GM19463 (cell line): ENCODE data around the gene OR52J3.
"Not testable (repeated sequence)": the region's sequence is repeated elsewhere in the genome, so short reads cannot be mapped to it uniquely, and the experiment has no call there.

ENCODE experiments used
- ATAC-seq: cut with Tn5 transposase; IDR thresholded peaks from one replicate; pipeline ENCODE4 v1.9.1; 2021; ENCODE audit warnings: mild to moderate bottlenecking, moderate library complexity; ENCODE audit not compliant: unreplicated experiment

Gene OR52J3

GRCh38 chr11:5046226-5046625, at the start of gene OR52J3:
Gene OR52J3 (plus strand): TSS chr11:5046526. CDS start chr11:5046526, 0 bp downstream.
- ATAC-seq, result no peak

DNA sequence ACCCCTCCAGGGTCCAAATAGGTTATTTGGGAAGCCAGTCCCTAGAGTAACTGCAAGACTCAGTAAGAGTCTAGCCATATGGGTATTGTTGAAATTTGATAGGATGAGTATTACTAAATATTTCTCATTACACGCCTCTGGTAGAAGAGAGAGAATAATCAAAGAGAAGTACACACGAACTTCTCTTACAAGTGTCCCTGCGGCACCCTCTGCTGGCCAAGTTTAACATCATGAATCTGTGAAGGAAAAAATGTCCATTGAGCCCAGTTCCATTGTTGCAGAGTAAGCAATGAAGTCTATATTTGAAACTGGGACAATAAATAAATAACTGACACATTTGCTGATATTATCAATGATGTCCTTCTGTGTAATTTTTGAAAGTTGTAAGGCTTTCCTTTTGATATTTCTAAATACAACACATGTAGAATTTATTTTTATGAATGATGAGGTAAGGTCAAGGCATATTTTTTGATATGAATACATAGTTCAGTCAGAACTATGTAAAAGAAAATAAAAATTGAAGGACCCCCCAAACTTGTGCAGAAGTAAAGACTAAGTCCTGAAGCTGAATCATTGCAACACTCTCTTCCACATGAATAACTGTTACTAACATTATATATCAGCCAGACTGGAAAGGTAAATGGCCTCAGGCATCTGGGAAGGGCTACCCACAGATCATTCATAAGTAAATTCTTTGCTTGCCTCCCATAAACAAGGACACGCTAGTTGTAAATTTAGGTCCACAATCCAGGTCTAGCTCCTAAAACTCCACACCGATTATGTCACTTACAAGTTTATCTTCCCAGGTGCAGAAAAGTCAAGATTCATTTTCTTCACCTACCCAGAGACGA, 41.7 kb upstream of the OR52J3 start:
- no peak for ATAC-seq

DNA sequence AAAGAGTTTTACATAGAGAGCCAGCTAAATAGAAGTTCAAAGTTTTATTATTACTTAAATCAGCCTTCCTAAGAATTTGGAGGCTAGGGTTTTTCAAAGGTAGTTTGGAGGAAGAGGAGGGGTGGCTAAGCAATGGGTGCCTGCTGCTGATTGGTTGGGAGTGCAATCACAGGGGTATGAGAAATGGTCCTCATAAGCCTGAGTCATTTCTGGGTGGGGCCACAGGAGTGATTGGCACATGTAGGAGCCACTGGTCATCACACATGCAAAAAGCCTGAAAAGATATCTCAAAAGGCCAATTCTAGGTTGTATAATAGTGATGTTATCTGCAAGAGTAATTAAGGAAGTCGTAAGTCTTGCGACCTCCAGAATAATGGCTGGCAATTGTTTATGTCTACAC, 38.8 kb upstream of the OR52J3 start:
- ATAC-seq, result no peak

GRCh38 chr11:5011254-5011653, 35.1 kb upstream of the OR52J3 start:
- no peak for ATAC-seq

- no peak for ATAC-seq
Measured at GRCh38 chr11:5013012-5013411, 33.3 kb upstream of the OR52J3 start.

DNA sequence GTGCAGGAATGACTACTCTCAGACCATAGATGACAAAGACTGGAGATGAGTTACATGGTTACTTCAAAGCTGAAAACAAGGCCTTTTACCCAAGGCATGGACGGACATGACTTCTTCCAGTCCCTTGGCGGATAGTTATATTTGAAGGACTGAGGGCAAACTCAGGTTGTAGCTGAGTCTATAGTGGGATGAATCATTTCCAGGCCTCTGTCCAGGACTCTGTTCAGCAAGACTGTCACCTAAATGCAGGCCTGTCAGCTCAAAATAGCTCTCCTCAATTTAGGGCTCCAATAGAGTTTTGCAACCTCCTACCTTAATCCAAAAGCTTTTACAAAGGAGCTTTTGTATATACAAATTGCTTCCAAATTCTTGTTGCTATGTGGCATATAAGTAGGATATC, 24.3 kb upstream of the OR52J3 start:
- no peak for ATAC-seq

DNA sequence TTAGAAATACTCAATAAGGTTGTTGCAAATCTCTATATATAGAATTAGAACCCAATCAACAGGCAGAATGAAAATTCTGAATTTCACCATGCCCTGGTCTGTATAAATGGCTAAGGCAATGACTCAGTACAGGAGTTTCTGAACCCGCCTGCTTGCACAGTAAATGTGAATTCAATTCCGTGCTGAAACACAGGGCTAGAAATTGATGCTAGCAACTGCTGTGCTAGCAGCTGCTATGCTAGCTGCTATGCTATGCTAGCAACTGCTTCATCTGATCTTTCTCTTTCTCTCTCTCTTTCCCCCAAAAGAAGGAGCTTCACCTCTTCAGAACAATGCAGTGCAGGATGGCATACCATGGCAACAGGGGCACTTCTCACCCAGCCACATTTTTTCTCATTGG, 9.7 kb upstream of the OR52J3 start:
- ATAC-seq, result no peak

- no peak for ATAC-seq
Measured at GRCh38 chr11:5037926-5038325, 8.4 kb upstream of the OR52J3 start.

- ATAC-seq, result no peak
Measured at GRCh38 chr11:5038341-5038740, 8.0 kb upstream of the OR52J3 start.

DNA sequence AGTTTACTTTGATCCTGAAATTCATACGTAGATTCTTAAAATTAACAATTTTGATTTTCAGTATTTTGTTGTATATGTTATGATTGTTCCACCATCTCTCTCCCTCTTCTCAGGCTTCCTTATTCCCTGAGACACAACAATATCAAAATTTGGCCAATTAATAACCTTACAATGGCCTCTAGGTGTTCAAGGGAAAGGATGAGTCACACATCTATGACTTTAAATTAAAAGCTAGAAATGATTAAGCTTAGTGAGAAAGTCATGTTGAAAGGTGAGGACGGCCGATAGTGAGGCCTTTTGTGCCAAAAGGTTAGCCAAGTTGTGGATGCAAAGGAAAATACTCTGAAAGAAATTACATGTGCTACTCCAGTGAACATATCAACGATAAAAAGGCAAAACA, 5.5 kb upstream of the OR52J3 start:
- ATAC-seq, result no peak

DNA sequence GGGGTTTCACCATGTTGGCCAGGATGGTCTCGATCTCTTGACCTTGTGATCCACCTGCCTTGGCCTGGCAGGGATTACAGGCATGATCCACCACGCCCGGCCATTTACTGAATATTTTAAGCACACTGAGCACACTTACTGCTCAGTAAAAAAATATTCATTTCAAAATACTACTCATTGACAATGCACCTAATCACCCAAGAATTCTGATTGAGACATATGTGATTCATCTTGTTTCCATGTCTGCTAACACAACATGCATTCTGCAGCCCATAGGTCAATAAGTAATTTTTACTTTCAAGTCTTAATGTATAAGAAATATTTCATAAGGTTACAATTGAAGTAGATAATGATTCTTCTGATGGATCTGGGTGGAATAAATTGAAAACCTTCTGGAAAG, 4.2 kb upstream of the OR52J3 start:
- no peak for ATAC-seq

- ATAC-seq, result no peak
Measured at GRCh38 chr11:5043380-5043779, 2.9 kb upstream of the OR52J3 start.

- no peak for ATAC-seq
Measured at GRCh38 chr11:5046754-5047330, 516 bp downstream of the OR52J3 start.

DNA sequence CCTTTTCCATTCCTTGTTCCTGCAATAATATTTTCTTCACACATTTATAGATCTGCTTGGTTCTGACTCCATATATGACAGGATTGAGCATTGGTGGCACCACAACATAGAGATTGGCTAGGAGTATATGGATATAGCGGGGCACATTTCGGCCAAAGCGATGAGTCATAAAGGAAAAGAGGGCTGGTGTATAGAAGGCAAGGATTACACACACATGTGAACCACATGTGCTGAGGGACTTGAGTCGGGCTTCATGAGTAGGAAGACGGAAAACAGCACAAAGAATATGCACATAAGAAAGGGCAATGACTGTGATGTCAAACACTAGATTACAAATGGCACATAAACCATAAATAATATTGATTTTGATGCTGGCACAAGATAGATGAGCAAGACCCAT, 12.4 kb downstream of the OR52J3 start:
- not testable (repeated sequence) for ATAC-seq

- ATAC-seq, result no peak
Measured at GRCh38 chr11:5059391-5059790, 13.1 kb downstream of the OR52J3 start, which contains the start of gene OR52E2. Gene OR52E2 (minus strand): TSS chr11:5059627. CDS start chr11:5059627, 0 bp downstream.

GRCh38 chr11:5065027-5065426, 18.7 kb downstream of the OR52J3 start:
- ATAC-seq, result no peak

DNA sequence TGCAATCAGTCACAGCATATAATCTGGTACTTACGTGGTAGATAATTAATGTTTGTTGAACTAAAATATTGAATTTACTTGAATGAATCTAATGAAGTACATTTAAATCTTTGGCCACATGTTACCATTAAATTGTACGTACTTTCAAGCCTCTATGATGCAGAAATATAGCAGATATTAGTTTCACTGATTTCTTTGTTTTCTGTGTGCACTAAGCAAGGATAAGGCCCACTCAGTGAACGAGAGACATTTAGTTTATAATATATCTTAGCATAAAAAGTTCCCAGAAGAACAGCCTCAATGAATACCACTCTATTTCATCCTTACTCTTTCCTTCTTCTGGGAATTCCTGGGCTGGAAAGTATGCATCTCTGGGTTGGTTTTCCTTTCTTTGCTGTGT, 22.9 kb downstream of the OR52J3 start, which contains the start of gene OR52E1:
Gene OR52E1 (plus strand): TSS at position 301 of the 400 bp plus-strand sequence.
- no peak for ATAC-seq

GRCh38 chr11:5071799-5072198, 25.5 kb downstream of the OR52J3 start:
- no peak for ATAC-seq

- ATAC-seq, result no peak
Measured at GRCh38 chr11:5081405-5081804, 35.1 kb downstream of the OR52J3 start.

DNA sequence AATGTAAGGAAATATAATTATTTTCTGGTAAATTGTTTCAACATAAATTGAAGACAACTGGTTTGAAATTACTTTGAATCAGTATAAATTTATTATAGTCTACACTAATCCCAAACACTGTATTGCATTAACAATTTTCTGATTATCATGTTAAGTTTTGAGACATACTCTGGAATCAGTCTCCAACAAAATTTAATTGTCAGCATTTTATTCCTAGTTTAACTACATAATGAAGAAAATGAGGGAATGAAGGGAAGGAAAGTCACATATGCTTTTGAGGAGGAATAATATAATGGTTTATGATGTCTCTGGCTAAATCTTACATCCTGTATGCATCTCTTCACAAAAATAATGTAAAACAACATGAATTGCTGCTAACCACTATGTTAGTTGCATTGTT, 37.3 kb downstream of the OR52J3 start:
- no peak for ATAC-seq

GRCh38 chr11:5088556-5088955, 42.2 kb downstream of the OR52J3 start:
- ATAC-seq, result no peak

- ATAC-seq, result no peak
Measured at GRCh38 chr11:5090668-5091067, 44.3 kb downstream of the OR52J3 start.
